B cell (primary cell): Measurements from ENCODE around the gene GRIA3.

ENCODE experiments used
- CTCF ChIP-seq: fragments of 200-600 bp; IDR thresholded peaks from one replicate; pipeline ENCODE4 v1.8.0; 2022; ENCODE audit warnings: antibody characterized with exemption, mild to moderate bottlenecking
- EZH2 ChIP-seq: IDR thresholded peaks from 2 replicates; pipeline ENCODE4 v1.6.1; 2012; ENCODE audit warnings: borderline replicate concordance, low read depth, mild to moderate bottlenecking, moderate library complexity, low read length; ENCODE audit not compliant: insufficient read depth, poor library complexity, severe bottlenecking

GRCh38 chrX:123267220-123267619 lies 83.1 kb downstream of the GRIA3 start:
- TF ChIP-seq CTCF (no peak), EZH2 (no peak)
